ENCODE data around the gene SMPX. TPM values are rescaled to one million over a fixed set of nuclear protein-coding genes. Genes with fewer than 3 reads are reported as not detected.
A peak's percentile ranks its signal among the peaks of the same experiment; 100 is the strongest.

SMPX gene
- total RNA-seq, 2 donors from 2014 or later, result 2.4 TPM; not detected in 1

DNA sequence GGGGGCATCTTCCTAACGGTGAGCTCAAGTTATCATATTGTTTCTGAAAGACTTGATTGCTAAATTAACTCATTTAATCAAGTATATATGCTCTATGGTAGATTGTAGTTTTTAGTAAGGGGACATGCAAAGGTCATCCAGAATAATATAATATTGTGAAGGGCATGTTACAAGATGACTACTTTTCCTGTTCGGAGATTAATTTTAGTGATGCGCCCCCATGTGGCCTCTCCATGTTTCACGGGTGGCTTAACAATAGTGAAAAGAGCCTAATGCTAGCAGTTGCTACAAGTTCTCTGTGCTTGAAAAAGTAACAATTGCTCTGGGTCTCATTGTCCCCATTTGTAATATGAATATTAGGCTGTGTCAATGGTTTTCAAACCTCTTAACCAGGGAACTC lies 12.2 kb downstream of the SMPX start:
- Histone ChIP-seq H3K9me3 (no peaks in the 10 kb centered on the region), H3K4me1 (no peaks in the 10 kb centered on the region), H3K9ac (ENCODE audit: low read depth in 2 of 2, low read length in 2 of 2) (no peak overlapping the region), H3K27ac (no peak overlapping the region), H3K36me3 (no peaks in the 10 kb centered on the region), H3K27me3 (no peaks in the 10 kb centered on the region), H3K4me3 (no peak overlapping the region)
- TF ChIP-seq, protein P1, sequence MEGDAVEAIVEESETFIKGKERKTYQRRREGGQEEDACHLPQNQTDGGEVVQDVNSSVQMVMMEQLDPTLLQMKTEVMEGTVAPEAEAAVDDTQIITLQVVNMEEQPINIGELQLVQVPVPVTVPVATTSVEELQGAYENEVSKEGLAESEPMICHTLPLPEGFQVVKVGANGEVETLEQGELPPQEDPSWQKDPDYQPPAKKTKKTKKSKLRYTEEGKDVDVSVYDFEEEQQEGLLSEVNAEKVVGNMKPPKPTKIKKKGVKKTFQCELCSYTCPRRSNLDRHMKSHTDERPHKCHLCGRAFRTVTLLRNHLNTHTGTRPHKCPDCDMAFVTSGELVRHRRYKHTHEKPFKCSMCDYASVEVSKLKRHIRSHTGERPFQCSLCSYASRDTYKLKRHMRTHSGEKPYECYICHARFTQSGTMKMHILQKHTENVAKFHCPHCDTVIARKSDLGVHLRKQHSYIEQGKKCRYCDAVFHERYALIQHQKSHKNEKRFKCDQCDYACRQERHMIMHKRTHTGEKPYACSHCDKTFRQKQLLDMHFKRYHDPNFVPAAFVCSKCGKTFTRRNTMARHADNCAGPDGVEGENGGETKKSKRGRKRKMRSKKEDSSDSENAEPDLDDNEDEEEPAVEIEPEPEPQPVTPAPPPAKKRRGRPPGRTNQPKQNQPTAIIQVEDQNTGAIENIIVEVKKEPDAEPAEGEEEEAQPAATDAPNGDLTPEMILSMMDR (IDR thresholded peaks at IDR 0.05), result peak; percentile 64
- intact Hi-C loops (cut with DNase I), result no loop called here
- DNase-seq, result peak; percentile 47

DNA sequence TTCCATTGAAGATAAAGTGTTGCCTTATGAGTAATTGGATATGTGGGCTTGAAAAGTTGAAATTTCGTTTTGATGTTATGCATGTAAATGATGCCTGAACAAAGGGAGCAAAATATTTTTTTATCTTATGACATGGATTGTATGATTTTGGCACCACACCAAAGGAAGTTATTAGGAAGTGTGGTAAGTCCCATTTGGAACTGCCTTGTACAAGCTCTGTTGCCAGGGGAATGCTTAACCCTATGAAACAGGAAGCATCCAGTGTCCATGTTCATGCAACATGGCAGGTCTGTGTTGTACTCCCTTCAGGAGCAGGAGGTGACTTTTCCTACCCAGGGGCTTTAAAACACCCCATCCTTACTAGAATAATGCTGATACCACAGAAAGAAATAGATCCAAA lies 13.2 kb downstream of the SMPX start:
- H3K9ac ChIP-seq (ENCODE audit: low read depth in 2 of 2, low read length in 2 of 2), result no peak overlapping the region
- intact Hi-C loops (cut with DNase I), result no loop called here
- no peak for DNase-seq

DNA sequence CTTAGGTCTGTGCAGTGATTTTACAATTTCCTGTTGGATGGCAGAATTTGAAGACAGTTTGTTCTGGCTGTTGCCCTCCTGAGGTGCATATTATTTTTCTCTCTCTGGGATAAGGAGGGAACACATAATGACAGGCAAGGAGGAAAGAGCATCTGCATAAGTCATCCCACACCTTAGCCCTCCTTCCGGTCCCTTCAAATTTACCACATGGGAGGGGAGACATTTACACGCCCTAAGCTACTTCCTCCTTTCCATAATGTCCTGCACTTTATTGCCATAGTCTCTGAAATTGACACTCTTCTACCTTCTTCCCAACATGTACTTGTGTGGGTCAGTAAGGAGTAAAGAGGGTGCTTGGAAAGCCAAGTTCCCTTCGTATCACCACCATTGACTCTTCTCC lies 13.9 kb downstream of the SMPX start:
- TF ChIP-seq, protein P1 (IDR thresholded peaks at IDR 0.05), result no peak
- H3K4me3 ChIP-seq, result no peak overlapping the region
- no peaks in the 10 kb centered on the region for H3K9me3 ChIP-seq
- H3K27ac ChIP-seq, result no peak overlapping the region
- no peaks in the 10 kb centered on the region for H3K36me3 ChIP-seq
- DNase-seq, result no peak
- H3K27me3 ChIP-seq, result no peaks in the 10 kb centered on the region
- H3K9ac ChIP-seq (ENCODE audit: low read depth in 2 of 2, low read length in 2 of 2), result no peak overlapping the region
- intact Hi-C loops (cut with DNase I), result no loop called here
- H3K4me1 ChIP-seq, result no peaks in the 10 kb centered on the region

More for the DNA sequence above, 13.2 kb downstream of the SMPX start:
- Histone ChIP-seq H3K36me3 (no peaks in the 10 kb centered on the region), H3K27me3 (no peaks in the 10 kb centered on the region), H3K4me1 (no peaks in the 10 kb centered on the region), H3K9me3 (no peaks in the 10 kb centered on the region), H3K4me3 (no peak overlapping the region), H3K27ac (no peak overlapping the region)
- TF ChIP-seq, protein P1 (IDR thresholded peaks at IDR 0.05), result no peak

DNA sequence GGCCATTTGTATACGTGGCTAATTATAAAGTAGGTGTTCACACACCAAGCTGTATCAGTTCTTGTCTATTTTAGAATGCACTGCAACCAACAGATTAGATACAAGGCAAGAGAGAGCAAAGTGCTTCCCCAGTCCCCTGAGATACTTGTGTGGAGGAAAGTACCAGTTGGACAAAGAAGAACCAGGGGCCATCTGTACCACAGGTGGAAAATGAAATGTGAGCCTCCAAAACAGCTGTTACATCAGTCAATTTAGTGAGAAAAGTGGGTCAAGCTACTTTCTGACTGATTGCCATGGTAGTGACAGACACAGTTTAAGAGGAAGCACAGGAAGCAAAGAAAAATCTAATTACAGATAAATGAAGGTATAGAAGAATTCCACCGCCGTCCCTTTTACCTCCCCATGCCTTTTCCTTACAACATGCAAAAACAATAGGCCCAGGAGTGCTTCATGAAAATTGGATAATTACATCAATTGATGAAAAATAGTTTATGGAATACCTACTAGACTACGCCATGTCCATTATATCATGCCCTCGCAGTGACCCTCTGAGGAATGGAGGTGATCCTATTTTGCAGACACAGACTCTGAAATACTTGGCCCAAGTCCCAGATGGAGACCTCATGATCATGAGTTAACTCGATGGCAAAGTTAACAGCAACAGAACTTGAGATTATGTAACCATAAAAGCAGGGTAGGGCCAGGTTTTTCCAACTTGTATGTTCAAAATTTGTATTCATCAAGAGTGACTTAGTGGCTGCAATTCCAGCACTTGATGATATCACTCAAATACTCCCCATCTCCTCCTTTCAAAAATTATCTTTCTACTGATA lies 15.8 kb downstream of the SMPX start:
- no peaks in the 10 kb centered on the region for H3K9me3 ChIP-seq
- H3K27ac ChIP-seq, result no peak overlapping the region
- H3K36me3 ChIP-seq, result no peaks in the 10 kb centered on the region
- no peak for DNase-seq
- intact Hi-C loops (cut with DNase I), result no loop called here
- no peaks in the 10 kb centered on the region for H3K27me3 ChIP-seq
- no peak overlapping the region for H3K4me3 ChIP-seq
- TF ChIP-seq, protein P1 (IDR thresholded peaks at IDR 0.05), result no peak
- no peaks in the 10 kb centered on the region for H3K4me1 ChIP-seq
- H3K9ac ChIP-seq (ENCODE audit: low read depth in 2 of 2, low read length in 2 of 2), result no peak overlapping the region

DNA sequence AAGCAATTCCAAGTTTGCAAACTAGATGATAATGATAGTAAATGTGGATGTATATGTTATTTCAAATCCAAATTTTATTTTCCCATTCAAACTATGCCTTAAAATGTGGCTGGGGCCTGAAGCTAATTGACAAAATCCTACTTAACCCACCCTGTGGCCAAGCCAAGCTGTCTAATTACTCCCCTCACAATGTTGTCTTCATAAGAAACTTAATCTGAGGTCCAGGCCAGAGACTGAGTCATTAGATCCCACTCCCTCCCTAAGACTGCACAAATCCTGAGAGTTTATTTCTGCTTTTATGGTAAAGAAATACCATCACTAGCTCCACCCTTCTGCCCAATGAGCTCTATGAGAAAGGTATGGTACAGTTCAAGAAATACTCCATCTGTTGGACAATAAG lies 16.6 kb downstream of the SMPX start:
- no peaks in the 10 kb centered on the region for H3K9me3 ChIP-seq
- TF ChIP-seq, protein P1 (IDR thresholded peaks at IDR 0.05), result no peak
- no peak for DNase-seq
- H3K9ac ChIP-seq (ENCODE audit: low read depth in 2 of 2, low read length in 2 of 2), result no peak overlapping the region
- no peaks in the 10 kb centered on the region for H3K4me1 ChIP-seq
- H3K36me3 ChIP-seq, result no peaks in the 10 kb centered on the region
- no peak overlapping the region for H3K27ac ChIP-seq
- no peak overlapping the region for H3K4me3 ChIP-seq
- intact Hi-C loops (cut with DNase I), result no loop called here
- H3K27me3 ChIP-seq, result no peaks in the 10 kb centered on the region
